ENCODE measurements around the gene ABI3BP.

DNA sequence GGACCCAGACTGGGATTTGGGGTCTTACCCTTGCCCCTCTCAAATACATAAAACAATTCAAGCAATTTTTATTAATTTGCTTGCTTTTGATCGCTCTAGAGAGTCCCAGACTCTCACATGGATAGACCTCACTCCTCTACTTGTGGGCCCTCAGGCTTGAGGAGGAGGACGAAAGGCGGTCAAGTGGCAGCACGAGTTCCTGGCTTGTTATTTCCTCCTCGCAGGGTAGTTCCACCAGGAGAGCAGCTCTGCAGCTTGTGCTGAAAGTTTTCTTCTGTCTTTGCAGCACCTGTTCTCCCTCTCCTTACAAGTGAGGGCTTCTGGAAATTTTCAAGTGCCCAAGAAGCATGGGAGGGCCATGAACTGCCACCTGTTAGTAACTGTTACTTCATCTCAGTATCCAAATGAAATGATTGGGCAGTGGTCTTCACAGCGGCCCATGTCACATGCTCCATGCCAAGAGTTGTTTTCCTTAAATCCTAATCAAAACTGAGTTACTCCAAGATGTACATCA lies 22.7 kb downstream of the ABI3BP start:
- TF ChIP-seq EZH2phosphoT487 (IDR thresholded peaks at IDR 0.05; ENCODE audit: insufficient read depth, low read depth) (no peak), EZH2 (IDR thresholded peaks at IDR 0.05; ENCODE audit: insufficient read depth, poor library complexity, severe bottlenecking) (no peak)

Measured in GM23248 (cell line).